HG03064 (cell line): ENCODE data around the gene AXIN2.

Experiments
- ATAC-seq: cut with Tn5 transposase; IDR thresholded peaks from one replicate; pipeline ENCODE4 v1.9.1; 2021; ENCODE audit warnings: low read depth; ENCODE audit not compliant: unreplicated experiment

The AXIN2 gene

DNA sequence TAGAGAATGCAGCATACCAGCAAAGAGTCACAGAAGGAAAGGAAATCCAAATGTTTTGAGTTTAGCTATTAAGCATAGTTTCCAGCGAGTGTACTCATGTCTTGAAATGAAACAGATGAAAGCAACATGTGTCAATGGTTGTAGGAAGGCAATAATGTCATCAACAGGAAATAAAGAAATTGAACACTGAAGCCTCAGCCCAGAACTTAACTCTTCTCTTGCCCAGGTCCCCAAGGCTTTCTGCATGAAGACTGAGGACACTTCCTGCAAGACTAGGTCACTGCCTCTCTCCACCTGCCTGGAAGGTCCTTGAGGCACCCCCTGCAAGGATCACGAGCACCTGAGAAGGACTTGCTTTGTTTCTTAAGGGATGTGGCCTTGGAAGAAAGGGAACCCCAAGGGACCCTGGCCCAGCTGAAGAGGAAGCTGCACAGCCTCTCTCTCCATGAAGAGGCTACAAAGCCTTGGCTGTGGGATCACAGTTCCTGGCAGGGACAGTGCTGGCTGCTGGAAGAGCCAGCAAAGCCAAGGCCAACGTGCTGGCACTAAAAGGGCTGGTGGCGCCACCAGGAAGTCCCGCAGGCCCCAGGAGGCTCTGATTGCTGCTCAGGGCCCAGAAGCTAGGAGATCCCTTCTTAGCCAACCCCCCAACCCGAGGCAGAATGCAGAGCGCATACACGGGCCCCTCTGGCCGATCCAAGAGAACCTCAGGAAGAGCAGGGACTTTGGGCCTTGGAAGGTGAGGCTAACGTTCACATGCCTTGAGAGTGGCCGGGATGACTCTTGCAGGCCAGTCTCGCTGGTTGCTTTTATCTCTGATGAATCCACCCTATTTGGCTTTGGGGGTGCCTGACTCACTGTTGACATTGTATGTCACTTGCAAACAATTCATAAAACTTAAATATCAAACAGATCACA, 23.4 kb upstream of the AXIN2 start:
- no peak for ATAC-seq

DNA sequence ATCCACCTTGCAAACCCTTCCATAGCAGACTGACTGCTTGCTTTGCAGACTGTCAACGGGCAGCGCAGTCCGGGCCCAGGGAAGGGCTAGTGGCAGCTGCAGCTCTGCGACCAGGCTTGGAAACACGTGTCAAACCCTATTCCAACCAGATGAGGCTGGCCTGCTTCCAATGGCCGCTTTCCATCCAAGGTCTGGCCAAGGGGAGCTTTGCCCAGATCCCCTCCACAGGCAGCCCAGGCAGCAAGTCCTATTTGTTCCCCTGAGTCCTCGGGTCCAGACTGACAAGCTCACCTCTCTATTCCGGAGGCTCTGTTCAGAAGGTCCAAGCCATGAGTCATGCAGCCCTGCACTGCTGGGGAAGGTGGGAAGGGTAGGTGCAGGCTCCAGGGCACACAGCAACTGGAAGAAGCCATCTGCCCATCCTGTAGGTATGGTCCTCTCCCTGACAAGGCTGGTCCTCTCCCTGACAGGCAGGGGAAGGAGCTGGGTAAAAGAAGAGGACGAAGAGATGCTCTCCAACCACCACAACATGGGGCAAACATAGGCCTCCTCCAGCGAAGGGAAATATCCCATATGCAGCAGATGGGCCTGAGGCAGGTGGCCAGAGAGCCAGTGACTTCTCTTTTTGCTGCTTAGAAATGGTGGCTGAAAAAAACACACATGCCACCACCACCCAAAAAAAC, 22.6 kb upstream of the AXIN2 start:
- no peak for ATAC-seq

DNA sequence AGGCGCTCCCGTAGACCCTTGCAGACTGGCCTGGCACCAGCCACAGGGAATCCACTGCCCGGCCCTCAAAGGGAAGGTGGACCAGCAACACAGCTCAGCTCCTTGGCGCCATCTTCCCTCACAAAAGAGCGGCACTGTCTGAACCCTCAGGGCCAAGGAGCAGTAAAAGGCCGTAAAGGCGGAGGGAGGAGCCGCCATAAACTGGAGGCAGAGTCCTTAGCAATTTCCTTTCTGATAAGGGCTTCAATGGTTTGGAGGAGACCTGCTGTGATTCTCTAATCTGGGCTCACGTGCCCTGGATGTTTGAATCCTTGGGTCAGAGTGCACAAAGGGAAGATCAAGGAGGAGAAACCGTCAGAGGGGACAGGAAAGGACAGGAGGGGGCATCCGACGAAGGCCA, 15.5 kb upstream of the AXIN2 start:
- ATAC-seq, result no peak

DNA sequence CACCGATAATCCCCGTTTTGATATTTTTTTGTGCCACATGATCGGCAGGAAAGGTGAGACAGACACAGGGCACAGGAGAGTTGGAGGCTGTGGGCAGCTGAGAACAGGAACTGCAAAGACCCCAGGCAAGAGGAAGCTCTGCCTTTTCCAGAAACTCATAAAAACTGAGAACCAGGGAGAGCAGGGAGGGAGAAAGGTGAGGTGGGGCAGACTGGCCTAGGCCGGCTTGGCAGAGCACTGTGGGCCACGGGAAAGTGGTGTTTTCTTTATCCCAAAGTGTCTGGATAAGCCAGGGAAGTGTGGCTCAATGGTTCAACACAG, 11.8 kb upstream of the AXIN2 start:
- ATAC-seq, result no peak

DNA sequence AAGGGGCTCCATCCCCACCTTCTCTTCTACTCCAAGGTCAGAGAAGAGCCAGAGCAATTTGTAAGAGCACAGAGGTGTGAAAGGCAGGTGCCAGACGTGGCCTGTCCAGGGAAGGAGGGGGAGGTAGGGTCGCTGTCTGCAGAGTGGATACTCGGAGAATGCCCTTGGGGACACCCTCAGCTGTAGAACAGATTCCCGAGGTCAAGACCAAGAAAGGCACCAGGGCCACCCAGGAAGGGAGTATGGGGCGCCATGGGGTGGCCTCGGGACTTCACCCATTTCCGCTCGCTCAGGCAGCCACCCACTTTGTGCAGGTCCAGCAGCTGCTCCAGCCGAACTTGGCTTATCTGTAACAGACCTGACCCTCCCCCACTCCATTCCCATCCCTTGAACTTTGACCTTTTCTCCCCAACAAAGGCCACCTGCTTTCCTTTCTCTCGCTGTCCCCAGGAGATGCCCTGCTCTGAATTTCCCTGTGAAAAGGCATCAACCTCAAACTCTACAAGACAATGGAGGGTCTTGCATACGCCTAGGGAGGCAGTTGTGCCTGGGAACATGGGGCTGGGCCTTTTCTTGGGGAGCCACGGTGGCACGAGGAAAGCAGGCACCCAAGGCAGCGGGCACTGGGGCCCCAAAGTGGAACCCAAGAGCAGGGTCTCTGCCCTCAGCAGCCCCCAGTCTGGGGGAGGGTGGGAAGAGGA, 11.3 kb upstream of the AXIN2 start:
- ATAC-seq, result no peak

DNA sequence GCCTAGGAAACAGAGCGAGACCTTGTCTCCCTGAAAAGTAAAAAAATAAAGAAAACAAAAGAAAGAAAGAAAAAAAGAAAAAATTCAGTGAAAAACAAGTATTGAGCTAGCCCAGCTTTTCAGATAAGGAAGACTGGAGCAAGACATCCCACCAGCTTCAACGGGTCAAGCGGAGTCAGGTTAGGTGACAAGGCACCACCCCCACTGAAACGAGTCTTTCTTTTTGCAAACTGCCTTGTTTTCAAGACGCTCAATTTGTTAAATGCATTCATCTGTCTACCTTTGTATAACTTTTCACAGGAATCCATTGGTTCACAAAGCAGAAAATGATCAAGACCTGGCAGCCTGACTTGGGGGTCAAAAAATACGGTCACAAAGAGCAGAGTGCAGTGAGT, 10.7 kb upstream of the AXIN2 start:
- no peak for ATAC-seq

DNA sequence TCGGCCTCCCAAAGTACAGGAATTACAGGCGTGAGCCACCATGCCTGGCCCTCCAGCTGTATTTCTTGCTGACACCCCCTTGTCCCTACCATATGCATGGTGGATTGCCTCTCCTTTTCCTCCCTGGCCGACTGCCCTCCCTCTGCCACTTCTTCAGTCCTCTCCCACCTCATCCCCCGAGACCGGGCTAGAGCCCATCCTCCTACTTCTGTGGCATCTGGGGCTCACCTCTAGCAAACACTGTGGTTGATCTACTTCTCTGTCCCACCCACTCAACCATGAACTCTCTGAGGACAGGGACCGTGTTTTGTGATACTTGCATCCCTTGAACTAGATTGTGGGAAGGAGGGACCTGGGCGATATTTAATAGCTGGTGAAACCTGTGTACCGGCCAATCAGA, 7.5 kb upstream of the AXIN2 start:
- no peak for ATAC-seq

DNA sequence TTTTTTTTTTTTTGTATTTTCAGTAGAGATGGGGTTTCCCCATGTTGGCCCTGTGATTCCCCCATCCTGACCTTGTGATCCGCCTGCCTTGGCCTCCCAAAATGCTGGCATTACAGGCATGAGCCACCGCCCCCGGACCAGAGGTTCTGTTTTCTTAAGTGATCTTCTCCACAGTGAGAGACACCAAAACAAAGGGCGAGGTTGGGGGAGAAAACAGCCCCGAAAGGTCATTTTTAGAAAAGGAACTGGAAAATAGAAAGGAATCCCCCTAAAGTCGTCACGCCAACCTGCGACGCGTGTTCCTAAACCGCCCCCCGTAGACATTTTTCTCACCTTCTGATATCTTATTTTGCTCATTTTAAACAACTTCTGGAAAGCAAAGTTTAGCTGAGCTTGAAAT, 6.1 kb upstream of the AXIN2 start:
- no peak for ATAC-seq

DNA sequence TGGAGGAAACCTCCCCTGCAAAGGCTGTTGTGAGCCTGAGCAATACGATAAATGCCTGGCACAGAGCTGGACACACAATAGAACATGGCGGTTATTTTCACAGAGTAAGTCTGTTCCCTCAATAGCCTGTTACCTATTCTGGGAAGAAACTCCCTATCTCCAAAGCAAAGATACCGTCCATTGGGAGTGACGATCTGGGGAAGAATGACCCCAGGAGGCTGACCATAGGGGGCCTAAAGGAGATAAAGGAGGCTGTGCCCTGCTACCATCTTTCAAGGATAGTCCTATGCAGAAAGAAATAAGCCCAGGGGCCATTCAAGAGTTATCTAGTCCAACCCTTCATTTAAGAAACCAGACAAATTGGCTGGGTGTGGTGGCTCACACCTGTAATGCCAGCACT, 4.1 kb upstream of the AXIN2 start:
- no peak for ATAC-seq

DNA sequence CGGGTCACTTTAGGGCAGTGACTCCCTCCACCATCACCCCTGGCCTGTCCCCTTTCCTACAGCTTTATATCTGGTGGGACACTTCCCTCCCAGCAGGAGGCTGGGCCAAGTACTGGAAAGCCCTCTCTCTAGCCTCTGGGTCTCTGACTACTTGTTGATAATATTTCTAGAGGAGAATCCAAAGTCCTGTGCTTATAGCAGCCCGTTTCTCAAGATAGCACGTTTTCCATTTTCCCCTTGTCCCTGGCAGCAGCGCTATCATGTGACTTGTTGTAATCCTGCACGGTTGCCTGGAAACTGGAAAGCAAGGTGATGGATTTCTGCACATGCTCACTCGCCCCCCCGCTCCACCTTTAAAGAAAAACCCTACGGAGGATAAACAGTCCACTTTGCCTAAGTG, 3.3 kb upstream of the AXIN2 start:
- no peak for ATAC-seq

DNA sequence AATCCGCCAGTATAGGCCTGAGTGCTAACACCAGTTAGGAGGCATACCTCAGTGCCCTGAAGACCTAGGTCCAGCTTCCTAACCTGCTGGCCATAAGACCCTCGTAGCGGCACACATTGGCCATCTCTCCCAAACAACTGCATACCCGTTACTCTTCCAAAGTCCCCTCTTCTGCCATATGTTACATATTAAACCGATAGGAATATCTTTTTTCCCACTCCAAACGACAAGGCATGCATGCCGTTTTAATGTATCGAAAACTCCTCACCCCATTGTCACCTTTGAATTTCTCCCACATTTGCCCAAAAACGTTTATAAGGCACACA, 721 bp upstream of the AXIN2 start:
- no peak for ATAC-seq

DNA sequence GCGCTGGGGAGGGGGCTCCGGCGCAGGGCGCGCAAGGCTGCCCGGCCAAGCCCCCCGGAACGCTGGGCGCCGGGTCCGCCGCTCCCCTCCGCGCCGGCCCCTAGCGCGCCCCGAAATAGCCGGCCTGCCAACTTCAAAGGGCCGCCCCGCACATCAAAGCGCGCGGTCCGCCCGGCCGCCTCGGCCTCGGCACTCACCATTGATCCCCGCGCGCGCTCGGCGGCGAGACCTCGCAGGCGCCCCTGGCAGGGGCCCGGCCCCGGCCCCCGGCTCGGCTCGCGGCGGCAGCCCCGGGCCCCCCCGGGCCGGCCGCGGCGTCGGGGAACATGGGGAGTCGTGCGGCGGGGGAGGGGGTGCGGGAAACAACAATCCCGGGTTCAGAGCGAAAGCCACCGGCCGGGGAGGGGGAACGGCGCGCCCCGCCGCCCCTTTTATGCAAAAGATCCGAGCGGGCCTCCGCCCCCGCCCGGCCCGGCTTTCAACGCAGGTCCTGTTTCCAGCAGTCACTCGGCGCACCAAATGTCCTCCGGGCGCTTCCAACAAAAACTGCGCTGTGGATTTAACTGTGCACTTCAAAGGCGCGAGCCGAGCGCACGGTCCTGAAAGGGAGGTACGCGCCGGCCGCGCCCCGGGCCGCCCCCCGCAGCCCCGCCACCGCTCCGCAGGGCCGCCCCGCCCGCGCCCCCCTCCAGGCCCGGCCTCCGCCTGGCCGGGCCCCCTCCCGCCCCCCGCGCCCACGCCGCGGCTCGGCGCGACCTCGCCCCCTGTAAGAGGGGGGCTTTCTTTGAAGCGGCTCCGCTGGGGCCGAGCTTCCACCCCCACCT, 608 bp downstream of the AXIN2 start:
- ATAC-seq, result no peak

DNA sequence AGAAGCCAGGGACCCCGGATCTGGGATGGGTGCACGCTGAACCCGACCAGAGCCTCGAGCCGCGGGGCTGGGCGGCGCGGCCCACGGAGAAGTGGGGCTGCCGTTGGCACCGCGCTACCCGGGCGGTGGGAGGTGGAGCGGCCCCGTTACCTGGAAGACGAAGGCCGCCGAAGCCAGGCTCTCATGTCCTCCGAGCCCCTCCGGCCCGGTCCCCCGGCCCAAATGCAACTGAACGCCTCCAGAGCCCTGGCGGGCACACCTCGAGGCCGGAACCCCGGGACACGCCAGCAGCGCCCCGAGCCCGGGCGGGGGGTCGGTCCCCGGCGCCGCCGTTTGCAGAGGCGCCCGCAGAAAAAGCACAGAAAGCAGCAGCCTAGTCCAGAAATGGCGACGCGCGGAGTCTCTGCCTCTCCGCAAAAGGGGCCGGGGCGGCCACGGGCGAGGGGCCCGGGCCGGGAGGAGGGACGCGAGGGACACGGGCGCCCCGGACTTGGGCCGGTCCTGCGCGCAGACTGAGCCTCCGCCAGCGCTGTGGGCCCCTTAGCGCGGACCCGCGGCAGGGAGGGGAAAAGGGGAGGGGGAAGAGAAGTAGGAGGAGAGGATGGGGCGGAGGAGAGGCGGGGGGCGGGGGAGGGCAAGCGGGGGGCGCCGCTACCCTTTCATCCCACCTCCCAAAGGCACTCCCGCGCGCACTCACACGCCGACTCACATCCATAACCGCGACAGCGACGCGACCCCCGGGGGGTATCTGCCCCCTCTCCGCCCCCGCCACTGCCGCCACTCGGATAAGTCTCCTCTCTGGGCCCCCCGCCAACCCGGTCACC, 1.4 kb downstream of the AXIN2 start:
- ATAC-seq, result no peak

DNA sequence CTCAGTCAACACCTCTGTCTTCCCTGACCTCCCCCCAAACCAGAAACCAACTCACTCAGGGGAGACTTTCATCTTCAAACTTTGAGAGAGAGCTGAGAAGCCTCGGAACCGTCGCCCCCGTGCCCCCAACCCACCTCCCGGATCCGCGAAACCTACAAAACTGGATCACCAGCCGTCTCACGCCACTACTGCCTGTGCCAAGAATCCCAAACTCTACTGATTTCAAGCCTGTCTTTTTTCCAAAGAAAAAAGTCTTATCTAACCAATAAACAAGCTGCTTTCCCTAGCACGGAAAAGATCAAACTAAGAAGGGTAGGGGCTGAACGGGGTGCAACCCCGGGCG, 2.0 kb downstream of the AXIN2 start:
- no peak for ATAC-seq

DNA sequence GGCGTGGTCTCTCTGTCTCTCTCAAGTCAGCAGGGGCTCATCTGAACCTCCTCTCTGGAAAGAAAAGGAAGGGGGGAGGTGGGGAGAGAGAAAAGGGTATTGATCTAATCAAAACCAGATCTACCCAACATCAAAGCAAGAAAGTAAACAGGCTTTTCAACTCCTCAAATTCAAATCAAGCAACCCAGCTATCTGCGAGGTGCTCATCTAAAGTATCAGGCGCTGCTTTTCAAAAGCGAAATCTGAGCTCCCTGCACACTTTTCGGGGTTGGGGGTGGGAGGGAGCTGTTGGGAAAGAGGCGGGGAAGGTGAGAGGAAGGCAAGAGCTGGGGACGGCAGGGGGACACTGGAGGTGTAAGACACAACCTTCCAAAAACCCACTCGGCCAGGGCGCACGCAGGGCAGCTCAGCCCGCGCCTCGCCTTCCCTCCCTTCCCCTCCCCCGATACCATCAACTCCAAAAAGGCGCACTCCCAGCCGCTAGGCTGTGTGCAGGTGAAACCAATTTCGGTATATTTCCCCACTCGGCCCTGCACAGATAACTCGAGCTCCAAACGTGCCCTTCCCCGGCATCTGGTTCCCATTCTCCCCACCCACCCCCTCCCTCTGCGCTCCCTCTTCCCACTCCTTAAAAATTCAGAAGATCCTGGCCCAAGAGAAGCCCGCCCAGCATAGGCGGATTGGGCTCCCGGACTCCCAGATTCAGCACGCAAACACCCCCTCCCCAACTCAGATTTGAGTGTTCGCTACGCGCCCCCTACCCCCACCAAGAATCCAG, 2.6 kb downstream of the AXIN2 start:
- ATAC-seq, result no peak

DNA sequence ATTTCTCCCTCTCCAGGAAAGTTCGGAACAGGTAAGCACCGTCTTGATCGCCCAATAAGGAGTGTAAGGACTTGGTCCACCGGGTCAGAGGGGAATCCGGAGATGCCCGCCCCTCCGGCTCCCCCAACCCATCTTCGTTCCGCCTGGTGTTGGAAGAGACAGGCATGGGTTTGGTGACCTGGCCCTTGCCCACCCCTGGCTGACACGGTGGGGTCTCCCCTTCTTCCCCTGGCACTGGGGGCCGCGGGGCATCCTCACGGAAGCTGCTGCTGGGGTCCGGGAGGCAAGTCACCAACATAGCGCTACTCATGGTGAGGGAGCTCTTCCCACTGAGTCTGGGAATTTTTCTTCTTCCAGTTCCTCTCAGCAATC, 3.2 kb downstream of the AXIN2 start:
- no peak for ATAC-seq

DNA sequence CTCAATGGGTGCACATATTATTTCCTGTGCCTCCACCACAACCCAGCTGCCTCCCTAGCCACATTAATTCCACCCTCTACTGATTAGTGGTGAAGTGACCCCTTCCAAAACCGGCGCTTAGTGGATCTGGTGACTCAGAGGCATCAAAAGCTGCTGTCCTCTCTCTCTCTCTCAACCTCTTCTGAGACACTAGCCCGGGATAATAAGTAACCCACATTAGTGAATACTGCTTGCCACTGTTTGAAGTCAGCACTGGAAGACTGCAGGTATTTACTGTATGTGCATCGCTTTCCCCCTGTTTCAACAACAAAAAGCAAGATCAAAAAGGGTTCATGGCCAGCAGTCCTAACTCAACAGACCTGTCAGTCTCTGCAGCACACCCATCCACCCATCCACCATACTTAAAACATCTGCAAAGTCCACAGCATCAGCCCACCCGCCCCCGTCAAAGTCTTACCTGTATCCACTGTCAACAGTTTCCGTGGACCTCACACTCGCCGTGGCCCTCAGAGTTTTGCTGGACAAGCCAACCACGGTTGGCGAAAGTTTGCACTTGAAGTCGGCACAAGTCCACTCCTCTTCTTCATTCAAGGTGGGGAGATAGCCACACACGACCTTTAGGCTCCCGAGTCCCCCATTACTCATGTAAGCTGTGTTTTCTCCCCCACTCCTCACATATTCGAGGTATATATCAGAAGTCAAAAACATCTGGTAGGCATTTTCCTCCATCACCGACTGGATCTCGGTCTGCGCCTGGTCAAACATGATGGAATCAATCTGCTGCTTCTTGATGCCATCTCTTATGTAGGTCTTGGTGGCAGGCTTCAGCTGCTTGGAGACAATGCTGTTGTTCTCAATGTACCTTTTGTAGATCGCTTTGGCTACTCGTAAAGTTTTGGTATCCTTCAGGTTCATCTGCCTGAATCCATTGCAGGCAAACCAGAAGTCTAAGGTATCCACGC, 3.8 kb downstream of the AXIN2 start:
- no peak for ATAC-seq

DNA sequence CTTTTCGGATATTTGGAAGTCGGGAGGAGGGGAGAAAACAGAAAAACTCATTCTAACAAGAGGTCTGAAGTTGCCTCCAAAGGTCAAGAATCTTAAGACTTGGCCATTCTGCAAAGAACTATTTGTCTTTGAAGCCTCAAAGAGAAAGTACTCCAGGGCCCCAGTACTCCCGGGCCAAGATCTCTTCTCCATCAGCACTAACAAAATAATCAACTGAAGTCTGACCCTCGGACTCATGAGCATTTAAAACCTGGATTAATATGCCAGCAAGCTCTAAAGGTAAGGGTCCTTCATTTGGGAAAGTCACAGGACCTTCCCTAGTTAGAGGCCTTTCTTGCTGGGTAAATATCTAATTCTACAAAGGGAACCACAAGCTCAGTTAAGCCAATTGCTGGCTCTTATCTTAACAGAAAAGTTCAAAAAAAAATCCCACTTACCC, 4.5 kb downstream of the AXIN2 start:
- no peak for ATAC-seq
